ENCODE measurements around the gene NR1I3. TPM values are rescaled to one million over a fixed set of nuclear protein-coding genes. Genes with fewer than 3 reads are reported as not detected.
A peak's percentile ranks its signal among the peaks of the same experiment; 100 is the strongest.
"Not testable (repeated sequence)": the region's sequence is repeated elsewhere in the genome, so short reads cannot be mapped to it uniquely, and the experiment has no call there.

Gene NR1I3
- total RNA-seq, 1 experiment from 2014 or later, result not detected

- H3K36me3 ChIP-seq (ENCODE audit: insufficient read depth, low read length), result peaks cover 12% of the 10 kb centered on the region; the same call in 1 of the 2 replicates
- peak overlapping the region; percentile 38; the same call in 1 of the 2 replicates for H2AFZ ChIP-seq (ENCODE audit: low read length)
- no peaks in the 10 kb centered on the region for H3K27me3 ChIP-seq (ENCODE audit: low read length)
- peak overlapping the region; percentile 43 for H3K27ac ChIP-seq (ENCODE audit: low read length)
- H3K9me3 ChIP-seq (ENCODE audit: low read length), result no peaks in the 10 kb centered on the region
- DNase-seq, result peak; percentile 45
- 0 out of 2 replicates have a peak, but pooled peaks cover 4% of the 10 kb centered on the region for H3K79me2 ChIP-seq (ENCODE audit: low read length)
- H3K9me2 ChIP-seq (replicated peaks; ENCODE audit: insufficient read depth, low read length), result no peaks in the 10 kb centered on the region
- peak overlapping the region; percentile 73 for H3K9ac ChIP-seq (ENCODE audit: low read length)
- peak overlapping the region; percentile 79 for H3K4me3 ChIP-seq (ENCODE audit: low read length)
- peak overlapping the region; percentile 87 for H3K4me2 ChIP-seq (ENCODE audit: low read depth, low read length, poor library complexity, severe bottlenecking)
- peaks cover 20% of the 10 kb centered on the region for H3K4me1 ChIP-seq (ENCODE audit: low read length)
- H4K20me1 ChIP-seq (ENCODE audit: insufficient read depth, low read depth, low read length), result no peaks in the 10 kb centered on the region
Observed at GRCh38 chr1:161226759-161227158, 11.2 kb downstream of the NR1I3 start.

GRCh38 chr1:161226320-161226711 lies 11.7 kb downstream of the NR1I3 start:
- Histone ChIP-seq H3K27me3 (ENCODE audit: low read length) (no peaks in the 10 kb centered on the region), H3K4me1 (ENCODE audit: low read length) (peaks cover 20% of the 10 kb centered on the region), H3K4me2 (ENCODE audit: low read depth, low read length, poor library complexity, severe bottlenecking) (peak overlapping the region; percentile 87), H2AFZ (ENCODE audit: low read length) (no peak overlapping the region), H3K79me2 (ENCODE audit: low read length) (0 out of 2 replicates have a peak, but pooled peaks cover 4% of the 10 kb centered on the region), H4K20me1 (ENCODE audit: insufficient read depth, low read depth, low read length) (no peaks in the 10 kb centered on the region), H3K9ac (ENCODE audit: low read length) (peak overlapping the region; percentile 73), H3K9me3 (ENCODE audit: low read length) (no peaks in the 10 kb centered on the region), H3K4me3 (ENCODE audit: low read length) (peak overlapping the region; percentile 79), H3K27ac (ENCODE audit: low read length) (peak overlapping the region; percentile 43), H3K9me2 (replicated peaks; ENCODE audit: insufficient read depth, low read length) (no peaks in the 10 kb centered on the region), H3K36me3 (ENCODE audit: insufficient read depth, low read length) (peaks cover 12% of the 10 kb centered on the region; the same call in 1 of the 2 replicates)
- DNase-seq, result peak; percentile 70

- peaks cover 12% of the 10 kb centered on the region; the same call in 1 of the 2 replicates for H3K36me3 ChIP-seq (ENCODE audit: insufficient read depth, low read length)
- no peaks in the 10 kb centered on the region for H4K20me1 ChIP-seq (ENCODE audit: insufficient read depth, low read depth, low read length)
- H2AFZ ChIP-seq (ENCODE audit: low read length), result peak within 1 kb of the TSS; percentile 54
- H3K79me2 ChIP-seq (ENCODE audit: low read length), result 0 out of 2 replicates have a peak, but pooled peaks cover 4% of the 10 kb centered on the region
- H3K9ac ChIP-seq (ENCODE audit: low read length), result peak within 1 kb of the TSS; percentile 73
- H3K9me3 ChIP-seq (ENCODE audit: low read length), result no peaks in the 10 kb centered on the region
- peak; percentile 100 for DNase-seq
- H3K4me2 ChIP-seq (ENCODE audit: low read depth, low read length, poor library complexity, severe bottlenecking), result peak within 1 kb of the TSS; percentile 87
- no peaks in the 10 kb centered on the region for H3K27me3 ChIP-seq (ENCODE audit: low read length)
- no peaks in the 10 kb centered on the region for H3K9me2 ChIP-seq (replicated peaks; ENCODE audit: insufficient read depth, low read length)
- H3K4me1 ChIP-seq (ENCODE audit: low read length), result peaks cover 20% of the 10 kb centered on the region
- H3K27ac ChIP-seq (ENCODE audit: low read length), result peak within 1 kb of the TSS; percentile 43
- H3K4me3 ChIP-seq (ENCODE audit: low read length), result peak within 1 kb of the TSS; percentile 79
Observed at GRCh38 chr1:161225534-161226319, 12.3 kb downstream of the NR1I3 start, which contains the start of gene TOMM40L. Gene TOMM40L, plus strand, starts transcription at chr1:161226060. Its CDS starts 430 bp downstream, at chr1:161226490.

- H3K36me3 ChIP-seq (ENCODE audit: insufficient read depth, low read length), result peaks cover 12% of the 10 kb centered on the region; the same call in 1 of the 2 replicates
- no peak for DNase-seq
- H3K4me1 ChIP-seq (ENCODE audit: low read length), result peaks cover 20% of the 10 kb centered on the region
- H3K9me3 ChIP-seq (ENCODE audit: low read length), result no peaks in the 10 kb centered on the region
- no peaks in the 10 kb centered on the region for H3K27me3 ChIP-seq (ENCODE audit: low read length)
- H3K9me2 ChIP-seq (replicated peaks; ENCODE audit: insufficient read depth, low read length), result no peaks in the 10 kb centered on the region
- peak overlapping the region; percentile 2; the same call in 1 of the 2 replicates for H3K9ac ChIP-seq (ENCODE audit: low read length)
- 0 out of 2 replicates have a peak, but pooled peaks cover 4% of the 10 kb centered on the region for H3K79me2 ChIP-seq (ENCODE audit: low read length)
- H3K4me3 ChIP-seq (ENCODE audit: low read length), result peak overlapping the region; percentile 5; the same call in 1 of the 2 replicates
- peak overlapping the region; percentile 18 for H3K4me2 ChIP-seq (ENCODE audit: low read depth, low read length, poor library complexity, severe bottlenecking)
- no peaks in the 10 kb centered on the region for H4K20me1 ChIP-seq (ENCODE audit: insufficient read depth, low read depth, low read length)
- H3K27ac ChIP-seq (ENCODE audit: low read length), result no peak overlapping the region
- peak overlapping the region; percentile 54 for H2AFZ ChIP-seq (ENCODE audit: low read length)
Observed at GRCh38 chr1:161225178-161225533, 12.8 kb downstream of the NR1I3 start.

- not testable (repeated sequence) for H3K9me3 ChIP-seq (ENCODE audit: low read length); DNase-seq; H3K27ac ChIP-seq (ENCODE audit: low read length); H3K4me2 ChIP-seq (ENCODE audit: low read depth, low read length, poor library complexity, severe bottlenecking); H3K79me2 ChIP-seq (ENCODE audit: low read length); H3K9ac ChIP-seq (ENCODE audit: low read length); H2AFZ ChIP-seq (ENCODE audit: low read length); H3K9me2 ChIP-seq (replicated peaks; ENCODE audit: insufficient read depth, low read length); H4K20me1 ChIP-seq (ENCODE audit: insufficient read depth, low read depth, low read length); H3K4me3 ChIP-seq (ENCODE audit: low read length); H3K27me3 ChIP-seq (ENCODE audit: low read length)
- Histone ChIP-seq H3K36me3 (ENCODE audit: insufficient read depth, low read length) (peaks cover 11% of the 10 kb centered on the region; the same call in 1 of the 2 replicates), H3K4me1 (ENCODE audit: low read length) (peaks cover 20% of the 10 kb centered on the region)
Observed at GRCh38 chr1:161224695-161225087, 13.3 kb downstream of the NR1I3 start.

GRCh38 chr1:161223805-161224694 lies 14.0 kb downstream of the NR1I3 start:
- Histone ChIP-seq H3K27me3 (ENCODE audit: low read length) (no peaks in the 10 kb centered on the region), H3K9me3 (ENCODE audit: low read length) (no peaks in the 10 kb centered on the region), H3K4me1 (ENCODE audit: low read length) (peaks cover 20% of the 10 kb centered on the region), H3K79me2 (ENCODE audit: low read length) (0 out of 2 replicates have a peak, but pooled peaks cover 4% of the 10 kb centered on the region), H3K4me3 (ENCODE audit: low read length) (no peak overlapping the region), H3K36me3 (ENCODE audit: insufficient read depth, low read length) (0 out of 2 replicates have a peak, but pooled peaks cover 8% of the 10 kb centered on the region), H3K9me2 (replicated peaks; ENCODE audit: insufficient read depth, low read length) (no peaks in the 10 kb centered on the region), H3K4me2 (ENCODE audit: low read depth, low read length, poor library complexity, severe bottlenecking) (no peak overlapping the region), H3K9ac (ENCODE audit: low read length) (no peak overlapping the region), H4K20me1 (ENCODE audit: insufficient read depth, low read depth, low read length) (no peaks in the 10 kb centered on the region), H2AFZ (ENCODE audit: low read length) (no peak overlapping the region), H3K27ac (ENCODE audit: low read length) (no peak overlapping the region)
- DNase-seq, result no peak

GRCh38 chr1:161222175-161223019 lies 15.6 kb downstream of the NR1I3 start:
- Histone ChIP-seq H4K20me1 (ENCODE audit: insufficient read depth, low read depth, low read length) (no peaks in the 10 kb centered on the region), H3K4me3 (ENCODE audit: low read length) (no peak overlapping the region), H3K27me3 (ENCODE audit: low read length) (no peaks in the 10 kb centered on the region), H3K9me3 (ENCODE audit: low read length) (no peaks in the 10 kb centered on the region), H3K27ac (ENCODE audit: low read length) (no peak overlapping the region), H3K4me1 (ENCODE audit: low read length) (peaks cover 26% of the 10 kb centered on the region), H3K9ac (ENCODE audit: low read length) (no peak overlapping the region), H3K9me2 (replicated peaks; ENCODE audit: insufficient read depth, low read length) (no peaks in the 10 kb centered on the region), H3K36me3 (ENCODE audit: insufficient read depth, low read length) (no peaks in the 10 kb centered on the region), H3K4me2 (ENCODE audit: low read depth, low read length, poor library complexity, severe bottlenecking) (no peak overlapping the region), H3K79me2 (ENCODE audit: low read length) (0 out of 2 replicates have a peak, but pooled peaks cover 4% of the 10 kb centered on the region), H2AFZ (ENCODE audit: low read length) (no peak overlapping the region)
- no peak for DNase-seq
